ENCODE data around the gene TVP23A.
A peak's percentile ranks its signal among the peaks of the same experiment; 100 is the strongest.
"Not testable (repeated sequence)": the region's sequence is repeated elsewhere in the genome, so short reads cannot be mapped to it uniquely, and the experiment has no call there.

The TVP23A gene

GRCh38 chr16:10743610-10744369 lies 74.8 kb downstream of the TVP23A start, which contains the start of gene NUBP1:
Gene NUBP1, plus strand, starts transcription at chr16:10743842. Its CDS starts 22 bp downstream, at chr16:10743864.
- peak within 1 kb of the TSS; percentile 82 for H3K4me3 ChIP-seq (ENCODE audit: low read depth, low read length)
- ChIA-PET POLR2A (interaction anchor here (0.7 to 0.9 kb wide), 4 partner anchors 26 to 229 kb away, joined by 3 read pairs; no protein-coding TSS in a partner anchor), CTCF (interaction anchor here (0.7 to 3.2 kb wide), 7 partner anchors 15 to 231 kb away, joined by 3 to 25 read pairs (median 3); no protein-coding TSS in a partner anchor)
- TF ChIP-seq CTCF (IDR thresholded peaks at IDR 0.05; ENCODE audit: insufficient read depth, low read length, missing control alignments) = no peak
- DNase-seq (ENCODE audit: low read depth, low spot score) = peak; percentile 89

GRCh38 chr16:10743227-10743609 lies 75.4 kb downstream of the TVP23A start:
- TF ChIP-seq CTCF (IDR thresholded peaks at IDR 0.05; ENCODE audit: insufficient read depth, low read length, missing control alignments) = no peak
- DNase-seq (ENCODE audit: low read depth, low spot score) = no peak
- H3K4me3 ChIP-seq (ENCODE audit: low read depth, low read length) = peak overlapping the region; percentile 82
- POLR2A ChIA-PET = no interaction called here
- CTCF ChIA-PET = interaction anchor here (1.0 to 3.2 kb wide), 3 partner anchors 175 to 228 kb away, joined by 5 to 25 read pairs (median 9); no protein-coding TSS in a partner anchor

GRCh38 chr16:10741844-10742243 lies 76.8 kb downstream of the TVP23A start:
- CTCF ChIA-PET = interaction anchor here (8.2 kb wide), 1 partner anchor 226 kb away, joined by 242 read pairs; no protein-coding TSS in a partner anchor
- POLR2A ChIA-PET = no interaction called here
- DNase-seq (ENCODE audit: low read depth, low spot score) = no peak
- H3K4me3 ChIP-seq (ENCODE audit: low read depth, low read length) = no peak overlapping the region
- TF ChIP-seq CTCF (IDR thresholded peaks at IDR 0.05; ENCODE audit: insufficient read depth, low read length, missing control alignments) = no peak

GRCh38 chr16:10741249-10741648 lies 77.3 kb downstream of the TVP23A start:
- DNase-seq (ENCODE audit: low read depth, low spot score); H3K4me3 ChIP-seq (ENCODE audit: low read depth, low read length); POLR2A ChIA-PET: not testable (repeated sequence)
- CTCF ChIA-PET = interaction anchor here (1.0 to 8.2 kb wide), 3 partner anchors 161 to 226 kb away, joined by 3 to 242 read pairs (median 104); partner anchors contain the start of gene EMP2

GRCh38 chr16:10740845-10741208 lies 77.8 kb downstream of the TVP23A start:
- no peak for DNase-seq (ENCODE audit: low read depth, low spot score)
- ChIA-PET POLR2A (no interaction called here), CTCF (interaction anchor here (1.0 to 8.2 kb wide), 3 partner anchors 161 to 225 kb away, joined by 3 to 242 read pairs (median 104); partner anchors contain the start of gene EMP2)
- no peak for TF ChIP-seq CTCF (IDR thresholded peaks at IDR 0.05; ENCODE audit: insufficient read depth, low read length, missing control alignments)
- no peak overlapping the region for H3K4me3 ChIP-seq (ENCODE audit: low read depth, low read length)

GRCh38 chr16:10740000-10740844 lies 78.4 kb downstream of the TVP23A start:
- CTCF ChIA-PET = interaction anchor here (1.0 to 8.2 kb wide), 5 partner anchors 160 to 479 kb away, joined by 3 to 242 read pairs (median 12); partner anchors contain the start of gene EMP2
- no peak for TF ChIP-seq CTCF (IDR thresholded peaks at IDR 0.05; ENCODE audit: insufficient read depth, low read length, missing control alignments)
- DNase-seq (ENCODE audit: low read depth, low spot score) = no peak
- H3K4me3 ChIP-seq (ENCODE audit: low read depth, low read length) = no peak overlapping the region
- POLR2A ChIA-PET = no interaction called here

Measured in AG04449 (cell line).